ENCODE data around the gene ZDHHC12. TPM values are rescaled to one million over a fixed set of nuclear protein-coding genes. Genes with fewer than 3 reads are reported as not detected.

Gene ZDHHC12
- total RNA-seq, 2 experiments from 2014 or later, result 47.1 to 52.6 TPM

DNA sequence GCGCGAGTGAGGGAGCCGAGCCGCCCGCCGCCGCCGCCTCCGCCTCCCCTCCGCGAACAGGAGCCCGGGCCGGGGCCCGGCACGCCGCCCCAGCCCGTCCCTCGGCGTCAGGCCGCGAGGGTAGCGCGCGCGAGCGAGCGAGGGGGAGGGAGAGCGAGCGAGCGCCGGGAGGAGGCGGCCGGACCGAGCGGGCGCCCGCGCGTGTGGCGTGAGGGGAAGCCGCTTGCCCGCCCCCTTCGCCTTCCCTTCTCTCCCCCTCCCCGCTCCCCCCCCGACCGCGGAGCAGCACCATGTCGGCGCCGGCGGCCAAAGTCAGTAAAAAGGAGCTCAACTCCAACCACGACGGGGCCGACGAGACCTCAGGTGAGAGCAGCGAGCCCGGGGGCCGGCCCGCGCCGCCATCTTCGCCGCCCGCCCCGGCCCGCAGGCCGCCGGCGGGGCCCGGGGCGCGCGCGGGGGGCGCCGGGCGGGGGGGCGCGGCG, 34.6 kb downstream of the ZDHHC12 start:
- Mint-ChIP-seq H3K36me3 (peaks cover 38% of the 10 kb centered on the region), H3K27me3 (peaks cover 4% of the 10 kb centered on the region), H3K27ac (peak overlapping the region; percentile 27), H3K9me3 (no peaks in the 10 kb centered on the region), H3K4me3 (peak overlapping the region; percentile 63), H3K4me1 (peaks cover 59% of the 10 kb centered on the region)
- no peak for DNase-seq

GRCh38 chr9:128688501-128689292, 35.2 kb downstream of the ZDHHC12 start, which contains the start of gene SET:
TSS of gene SET (plus strand) at chr9:128689222. CDS start at chr9:128689583, 361 bp downstream.
- Mint-ChIP-seq H3K9me3 (no peaks in the 10 kb centered on the region), H3K36me3 (peaks cover 39% of the 10 kb centered on the region), H3K27ac (peak within 1 kb of the TSS; percentile 88), H3K27me3 (peaks cover 4% of the 10 kb centered on the region), H3K4me1 (peaks cover 57% of the 10 kb centered on the region), H3K4me3 (peak within 1 kb of the TSS; percentile 81)
- peak; percentile 99 for DNase-seq

- H3K27me3 Mint-ChIP-seq, result peaks cover 4% of the 10 kb centered on the region
- H3K36me3 Mint-ChIP-seq, result peaks cover 40% of the 10 kb centered on the region
- peak overlapping the region; percentile 81 for H3K4me3 Mint-ChIP-seq
- H3K27ac Mint-ChIP-seq, result peak overlapping the region; percentile 88
- no peaks in the 10 kb centered on the region for H3K9me3 Mint-ChIP-seq
- H3K4me1 Mint-ChIP-seq, result peaks cover 53% of the 10 kb centered on the region
- no peak for DNase-seq
Observed at GRCh38 chr9:128687453-128687852, 36.5 kb downstream of the ZDHHC12 start.

DNA sequence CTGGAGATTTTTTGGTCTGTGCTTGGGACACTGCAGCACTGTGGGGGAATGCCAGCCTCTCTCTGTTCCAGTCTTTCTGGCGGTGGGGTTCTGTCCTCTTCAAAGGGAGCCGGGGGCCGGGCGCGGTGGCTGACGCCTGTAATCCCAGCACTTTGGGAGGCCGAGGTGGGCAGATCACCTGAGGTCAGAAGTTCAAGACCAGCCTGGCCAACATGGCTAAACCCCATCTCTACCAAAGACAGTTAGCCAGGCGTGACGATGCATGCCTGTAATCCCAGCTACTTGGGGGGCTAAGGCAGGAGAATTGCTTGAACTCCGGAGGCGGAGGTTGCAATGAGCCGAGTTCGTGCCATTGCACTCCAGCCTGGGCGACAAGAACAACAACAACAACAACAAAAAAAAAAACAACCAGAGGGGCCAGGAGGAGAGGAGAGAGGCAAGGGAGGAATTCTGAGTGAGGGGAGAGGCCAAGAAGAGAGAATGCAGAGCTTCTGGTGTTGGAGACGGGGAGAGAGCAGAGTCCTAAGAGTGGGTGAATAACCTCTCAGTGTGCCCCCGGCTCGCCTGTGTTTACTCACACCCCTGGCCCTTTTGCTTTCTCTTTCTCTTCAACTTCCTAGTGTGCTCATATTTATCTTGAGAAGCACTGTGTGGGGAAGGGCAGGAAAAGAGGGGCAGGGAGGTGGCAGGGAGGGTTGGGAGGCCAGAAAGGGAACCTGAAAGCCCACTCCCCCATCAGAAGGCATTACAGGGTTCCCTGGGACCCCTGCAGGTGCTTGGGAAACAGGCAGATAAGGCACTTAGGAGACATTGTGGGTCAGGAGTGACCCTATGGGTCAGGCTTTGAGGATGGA, 38.1 kb downstream of the ZDHHC12 start:
- Mint-ChIP-seq H3K27me3 (peaks cover 4% of the 10 kb centered on the region), H3K27ac (peak overlapping the region; percentile 96), H3K4me1 (peaks cover 44% of the 10 kb centered on the region), H3K36me3 (peaks cover 33% of the 10 kb centered on the region), H3K9me3 (no peaks in the 10 kb centered on the region), H3K4me3 (peak overlapping the region; percentile 97)
- DNase-seq, result peak; percentile 34

DNA sequence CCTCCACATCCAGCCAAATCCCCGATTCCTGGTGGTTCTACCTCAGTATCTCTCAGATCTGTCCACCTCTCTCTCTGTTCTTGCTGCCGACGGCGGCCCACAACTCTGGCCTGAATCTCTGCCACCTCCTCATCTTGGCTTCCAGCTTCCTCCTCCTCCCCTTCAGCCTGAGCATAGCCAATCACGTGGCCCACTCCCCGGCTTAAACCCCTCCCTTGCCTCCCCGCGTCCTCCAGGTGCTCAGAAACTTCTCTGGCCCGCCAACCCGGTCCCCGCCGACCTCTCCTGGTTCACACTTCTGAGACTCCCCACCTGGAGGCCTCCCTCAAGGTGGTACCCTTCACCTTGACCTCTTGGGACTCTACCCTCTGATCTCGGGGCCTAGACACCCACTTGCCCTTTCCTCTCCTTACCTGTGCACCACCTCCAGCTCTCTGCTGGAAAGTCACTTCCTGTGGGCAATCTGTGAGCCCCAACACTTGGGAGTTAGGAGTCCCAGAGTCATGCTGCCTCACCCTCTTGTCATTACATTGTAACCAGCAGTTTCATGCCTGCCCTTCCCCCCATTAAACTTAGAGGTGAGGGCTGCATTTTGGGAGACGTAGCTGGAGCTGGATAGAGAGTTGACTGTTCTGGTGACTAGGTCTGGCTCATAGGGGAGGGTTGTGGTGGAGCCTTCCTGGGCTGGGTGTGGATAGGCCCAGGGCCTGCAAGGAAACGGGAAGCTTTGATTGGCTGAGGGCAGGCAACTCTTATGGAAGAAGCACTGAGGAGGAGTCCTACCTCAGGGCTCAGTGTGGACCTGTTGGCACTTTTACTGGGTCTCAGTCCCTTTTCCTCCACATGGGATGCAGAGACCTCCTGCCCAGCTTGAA, 39.4 kb downstream of the ZDHHC12 start:
- peaks cover 27% of the 10 kb centered on the region for H3K36me3 Mint-ChIP-seq
- H3K4me1 Mint-ChIP-seq, result peaks cover 44% of the 10 kb centered on the region
- H3K4me3 Mint-ChIP-seq, result peak overlapping the region; percentile 97

GRCh38 chr9:128684065-128684324, 39.9 kb downstream of the ZDHHC12 start:
- DNase-seq, result no peak
- H3K9me3 Mint-ChIP-seq, result no peaks in the 10 kb centered on the region
- H3K36me3 Mint-ChIP-seq, result peaks cover 27% of the 10 kb centered on the region
- H3K4me1 Mint-ChIP-seq, result peaks cover 44% of the 10 kb centered on the region
- H3K4me3 Mint-ChIP-seq, result peak overlapping the region; percentile 97
- peak overlapping the region; percentile 96 for H3K27ac Mint-ChIP-seq
- no peaks in the 10 kb centered on the region for H3K27me3 Mint-ChIP-seq

More for the DNA sequence above, 39.4 kb downstream of the ZDHHC12 start:
- Mint-ChIP-seq H3K27me3 (no peaks in the 10 kb centered on the region), H3K9me3 (no peaks in the 10 kb centered on the region), H3K27ac (peak overlapping the region; percentile 96)
- peak; percentile 83 for DNase-seq

- DNase-seq, result peak; percentile 59
- Mint-ChIP-seq H3K36me3 (peaks cover 27% of the 10 kb centered on the region), H3K27ac (peak overlapping the region; percentile 96), H3K27me3 (no peaks in the 10 kb centered on the region), H3K4me3 (peak overlapping the region; percentile 97), H3K4me1 (peaks cover 44% of the 10 kb centered on the region), H3K9me3 (no peaks in the 10 kb centered on the region)
Observed at GRCh38 chr9:128683340-128684064, 40.4 kb downstream of the ZDHHC12 start.

DNA sequence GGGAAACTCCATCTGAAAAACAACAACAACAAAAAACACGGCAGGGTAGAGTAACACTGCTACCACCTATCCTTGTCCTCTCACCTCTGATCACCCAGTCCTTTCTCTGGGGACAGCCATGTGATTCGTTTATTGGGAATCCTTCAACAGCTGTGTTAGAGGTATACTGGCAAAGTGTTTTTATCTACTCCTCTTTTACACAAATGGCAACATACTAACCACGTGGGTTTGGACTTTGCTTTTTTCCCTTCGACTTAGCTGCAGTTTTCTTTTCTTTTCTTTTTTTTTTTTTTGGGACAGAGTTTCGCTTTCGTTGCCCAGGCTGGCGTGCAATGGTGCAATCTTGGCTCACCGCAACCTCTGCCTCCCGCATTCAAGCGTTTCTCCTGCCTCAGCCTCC, 46.1 kb downstream of the ZDHHC12 start:
- Mint-ChIP-seq H3K36me3 (peaks cover 16% of the 10 kb centered on the region), H3K4me1 (peaks cover 2% of the 10 kb centered on the region), H3K9me3 (no peaks in the 10 kb centered on the region), H3K4me3 (no peak overlapping the region), H3K27me3 (no peaks in the 10 kb centered on the region), H3K27ac (no peak overlapping the region)
- DNase-seq, result no peak

DNA sequence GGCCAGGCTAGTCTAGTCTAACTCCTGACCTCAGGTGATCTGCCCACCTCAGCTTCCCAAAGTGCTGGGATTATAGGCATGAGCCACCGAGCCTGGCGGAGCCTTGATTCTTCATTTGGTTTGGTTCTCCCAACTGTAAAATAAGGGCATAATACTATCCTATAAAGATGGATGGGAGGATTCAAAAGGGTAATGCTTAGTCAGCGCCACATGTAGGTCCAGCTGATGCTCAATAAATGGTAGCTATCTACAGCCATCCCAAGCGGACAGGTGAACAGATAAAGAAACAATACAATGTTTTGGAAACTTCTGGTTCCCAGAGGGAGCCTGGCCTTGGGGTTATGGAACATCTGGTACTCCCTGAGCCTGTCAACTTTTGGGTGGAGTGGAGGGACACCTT, 48.5 kb downstream of the ZDHHC12 start:
- H3K36me3 Mint-ChIP-seq, result peaks cover 7% of the 10 kb centered on the region
- DNase-seq, result no peak
- no peak overlapping the region for H3K27ac Mint-ChIP-seq
- no peaks in the 10 kb centered on the region for H3K4me1 Mint-ChIP-seq
- no peaks in the 10 kb centered on the region for H3K27me3 Mint-ChIP-seq
- no peaks in the 10 kb centered on the region for H3K9me3 Mint-ChIP-seq
- no peak overlapping the region for H3K4me3 Mint-ChIP-seq

Other genes starting within 250 kb of the ZDHHC12 start
- gene GLE1, start 219.4 kb downstream of the ZDHHC12 start, total RNA-seq, result 10 to 100 TPM; 45.1 to 45.8 TPM
- 100 to 1,000 TPM; 142 to 143 TPM for gene SPTAN1, start 171.5 kb downstream of the ZDHHC12 start, total RNA-seq
- gene DYNC2I2, start 67.3 kb downstream of the ZDHHC12 start, total RNA-seq, result 10 to 100 TPM; 34.3 to 38.1 TPM
- gene SET, start 34.9 kb downstream of the ZDHHC12 start, total RNA-seq, result 100 to 1,000 TPM; 953 to 971 TPM
- gene PKN3, start 21.6 kb downstream of the ZDHHC12 start, total RNA-seq, result 1 to 10 TPM; 7.2 to 7.8 TPM
- 10 to 100 TPM; 13.7 to 14.4 TPM for gene ZER1, start 47.8 kb upstream of the ZDHHC12 start, total RNA-seq
- gene TBC1D13, start 63.1 kb upstream of the ZDHHC12 start, total RNA-seq, result 10 to 100 TPM; 16.3 to 18.8 TPM
- 10 to 100 TPM; 20.1 to 22.9 TPM for gene ENDOG, start 94.4 kb upstream of the ZDHHC12 start, total RNA-seq
- gene SPOUT1, start 105.7 kb upstream of the ZDHHC12 start, total RNA-seq, result 100 to 1,000 TPM; 109 to 111 TPM
- gene KYAT1, start 157.8 kb upstream of the ZDHHC12 start, total RNA-seq, result 1 to 10 TPM; 7.4 to 9.4 TPM
- 10 to 100 TPM; 19.9 to 20.3 TPM for gene LRRC8A, start 158.0 kb upstream of the ZDHHC12 start, total RNA-seq
- under 1 TPM; 0.49 to 0.52 TPM for gene PHYHD1, start 196.9 kb upstream of the ZDHHC12 start, total RNA-seq
- 10 to 100 TPM; 10.1 to 11.3 TPM for gene DOLK, start 223.5 kb upstream of the ZDHHC12 start, total RNA-seq
- gene NUP188, start 223.6 kb upstream of the ZDHHC12 start, total RNA-seq, result 100 to 1,000 TPM; 128 to 130 TPM